DOHH2 (cell line): ENCODE results near the gene PEAR1.

Experiments
- H3F3A ChIP-seq: fragments of 200-600 bp; sonication (generic), shearing (Covaris generic); 2 replicates; pipeline ENCODE4 v1.6.0; 2016; ENCODE audit warnings: antibody characterized with exemption, mild to moderate bottlenecking; ENCODE audit not compliant: control insufficient read depth, insufficient read depth
- H3K27ac ChIP-seq: fragments of 200-600 bp; sonication (generic); 2 replicates; pipeline ENCODE4 v1.5.1; 2014; ENCODE audit warnings: low read depth, mild to moderate bottlenecking, low read length, moderate library complexity
- H3K27me3 ChIP-seq: fragments of 200-600 bp; sonication (generic); 2 replicates; pipeline ENCODE4 v1.6.1; 2014; ENCODE audit warnings: mild to moderate bottlenecking, low read length, mixed read lengths; ENCODE audit not compliant: control insufficient read depth
- H3K36me3 ChIP-seq: fragments of 200-600 bp; sonication (generic); 2 replicates; pipeline ENCODE4 v1.6.1; 2014; ENCODE audit warnings: mild to moderate bottlenecking, low read length, moderate library complexity, mixed read lengths; ENCODE audit not compliant: control insufficient read depth
- H3K4me1 ChIP-seq: fragments of 200-600 bp; sonication (generic); 2 replicates; pipeline ENCODE4 v1.6.1; 2014; ENCODE audit warnings: mild to moderate bottlenecking, low read length, mixed read lengths; ENCODE audit not compliant: control insufficient read depth
- H3K4me2 ChIP-seq: fragments of 200-600 bp; sonication (generic); 2 replicates; pipeline ENCODE4 v1.6.0; 2014; ENCODE audit warnings: mild to moderate bottlenecking, low read length, moderate library complexity
- H3K4me3 ChIP-seq: fragments of 200-600 bp; sonication (generic); 2 replicates; pipeline ENCODE4 v1.5.1; 2014; ENCODE audit warnings: mild to moderate bottlenecking, low read length, mixed read lengths
- H3K79me2 ChIP-seq: fragments of 200-600 bp; sonication (generic); 2 replicates; pipeline ENCODE4 v1.6.1; 2014; ENCODE audit warnings: mild to moderate bottlenecking, low read length, mixed read lengths; ENCODE audit not compliant: control insufficient read depth
- H3K9me2 ChIP-seq: fragments of 200-600 bp; sonication (generic); replicated peaks from 2 replicates; pipeline ENCODE4 v1.6.1; 2014; ENCODE audit warnings: mild to moderate bottlenecking, low read length, mixed read lengths; ENCODE audit not compliant: control insufficient read depth
- H3K9me3 ChIP-seq: fragments of 200-600 bp; sonication (generic); 2 replicates; pipeline ENCODE4 v1.6.1; 2014; ENCODE audit warnings: antibody characterized with exemption, low read length, mixed read lengths; ENCODE audit not compliant: control insufficient read depth, insufficient read depth
- H4K20me1 ChIP-seq: fragments of 200-600 bp; sonication (generic); 2 replicates; pipeline ENCODE4 v1.6.0; 2014; ENCODE audit warnings: low read depth, mild to moderate bottlenecking, antibody characterized with exemption, low read length, moderate library complexity; ENCODE audit not compliant: control insufficient read depth, insufficient read depth
- EZH2phosphoT487 ChIP-seq: fragments of 200-600 bp; sonication (generic); IDR thresholded peaks from 2 replicates; pipeline ENCODE4 v1.6.1; 2017; ENCODE audit warnings: borderline replicate concordance, mild to moderate bottlenecking, antibody characterized with exemption, low read length, moderate library complexity, mixed read lengths
- TF ChIP-seq, protein P1 (sequence below): fragments of 200-600 bp; sonication (generic); IDR thresholded peaks from one replicate; pipeline ENCODE4 v1.5.1; 2014; ENCODE audit warnings: antibody characterized with exemption, mild to moderate bottlenecking, low read depth, low read length; ENCODE audit not compliant: poor library complexity, severe bottlenecking

The PEAR1 gene

DNA sequence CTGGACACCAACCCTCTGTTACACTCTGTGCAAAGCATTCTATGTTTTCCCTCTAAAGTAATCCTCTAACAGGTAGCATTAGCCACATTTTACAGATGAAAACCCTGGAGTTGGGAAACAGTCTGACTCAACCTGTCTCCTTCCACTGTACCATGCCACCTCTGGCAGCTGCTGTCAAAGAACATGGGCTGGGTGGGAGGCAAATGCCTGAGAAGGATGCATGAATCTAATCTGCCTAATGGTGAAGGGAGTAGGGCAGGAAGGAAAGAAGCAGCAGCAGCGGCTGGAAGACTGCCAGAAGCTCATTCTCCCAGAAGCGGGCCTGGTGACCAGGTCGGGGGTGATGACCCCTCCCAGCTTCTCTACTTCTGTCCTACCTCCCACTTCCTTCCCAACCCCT lies 48.7 kb downstream of the PEAR1 start:
- TF ChIP-seq, protein P1, sequence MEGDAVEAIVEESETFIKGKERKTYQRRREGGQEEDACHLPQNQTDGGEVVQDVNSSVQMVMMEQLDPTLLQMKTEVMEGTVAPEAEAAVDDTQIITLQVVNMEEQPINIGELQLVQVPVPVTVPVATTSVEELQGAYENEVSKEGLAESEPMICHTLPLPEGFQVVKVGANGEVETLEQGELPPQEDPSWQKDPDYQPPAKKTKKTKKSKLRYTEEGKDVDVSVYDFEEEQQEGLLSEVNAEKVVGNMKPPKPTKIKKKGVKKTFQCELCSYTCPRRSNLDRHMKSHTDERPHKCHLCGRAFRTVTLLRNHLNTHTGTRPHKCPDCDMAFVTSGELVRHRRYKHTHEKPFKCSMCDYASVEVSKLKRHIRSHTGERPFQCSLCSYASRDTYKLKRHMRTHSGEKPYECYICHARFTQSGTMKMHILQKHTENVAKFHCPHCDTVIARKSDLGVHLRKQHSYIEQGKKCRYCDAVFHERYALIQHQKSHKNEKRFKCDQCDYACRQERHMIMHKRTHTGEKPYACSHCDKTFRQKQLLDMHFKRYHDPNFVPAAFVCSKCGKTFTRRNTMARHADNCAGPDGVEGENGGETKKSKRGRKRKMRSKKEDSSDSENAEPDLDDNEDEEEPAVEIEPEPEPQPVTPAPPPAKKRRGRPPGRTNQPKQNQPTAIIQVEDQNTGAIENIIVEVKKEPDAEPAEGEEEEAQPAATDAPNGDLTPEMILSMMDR, result no peak
- TF ChIP-seq EZH2phosphoT487, result no peak
- Histone ChIP-seq H4K20me1 (no peaks in the 10 kb centered on the region), H3K36me3 (no peaks in the 10 kb centered on the region; the same call in 1 of the 2 replicates), H3K9me2 (no peaks in the 10 kb centered on the region), H3K4me2 (no peak overlapping the region), H3F3A (no peaks in the 10 kb centered on the region), H3K9me3 (no peaks in the 10 kb centered on the region), H3K27ac (no peak overlapping the region), H3K4me1 (no peaks in the 10 kb centered on the region), H3K79me2 (no peaks in the 10 kb centered on the region), H3K27me3 (no peaks in the 10 kb centered on the region), H3K4me3 (no peak overlapping the region)

DNA sequence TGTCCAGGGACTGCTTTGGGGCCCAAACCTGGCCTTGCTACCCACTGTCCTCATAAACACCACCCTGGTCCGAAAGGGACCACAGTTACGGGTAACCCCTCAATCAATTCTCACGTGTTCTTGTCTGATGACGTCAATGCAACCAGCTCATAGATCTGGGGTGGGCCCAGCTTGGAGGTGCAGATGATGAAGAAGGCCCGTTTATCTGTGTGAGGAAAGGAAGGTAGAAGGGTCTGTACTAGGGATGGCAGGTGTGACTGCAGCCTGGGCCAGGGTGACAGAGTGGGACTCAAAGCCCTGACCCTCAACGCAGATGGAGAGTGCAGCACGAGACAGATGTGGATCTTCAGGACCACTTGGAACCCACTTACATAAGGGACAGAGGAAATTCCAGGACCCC lies 49.1 kb downstream of the PEAR1 start:
- H3K79me2 ChIP-seq, result no peaks in the 10 kb centered on the region
- no peaks in the 10 kb centered on the region for H4K20me1 ChIP-seq
- H3K4me2 ChIP-seq, result no peak overlapping the region
- no peaks in the 10 kb centered on the region for H3F3A ChIP-seq
- H3K27me3 ChIP-seq, result no peaks in the 10 kb centered on the region
- no peaks in the 10 kb centered on the region; the same call in 1 of the 2 replicates for H3K36me3 ChIP-seq
- H3K9me3 ChIP-seq, result no peaks in the 10 kb centered on the region
- no peaks in the 10 kb centered on the region for H3K9me2 ChIP-seq
- no peak overlapping the region for H3K27ac ChIP-seq
- H3K4me1 ChIP-seq, result no peaks in the 10 kb centered on the region
- TF ChIP-seq, protein P1, result no peak
- no peak for TF ChIP-seq EZH2phosphoT487
- H3K4me3 ChIP-seq, result no peak overlapping the region

DNA sequence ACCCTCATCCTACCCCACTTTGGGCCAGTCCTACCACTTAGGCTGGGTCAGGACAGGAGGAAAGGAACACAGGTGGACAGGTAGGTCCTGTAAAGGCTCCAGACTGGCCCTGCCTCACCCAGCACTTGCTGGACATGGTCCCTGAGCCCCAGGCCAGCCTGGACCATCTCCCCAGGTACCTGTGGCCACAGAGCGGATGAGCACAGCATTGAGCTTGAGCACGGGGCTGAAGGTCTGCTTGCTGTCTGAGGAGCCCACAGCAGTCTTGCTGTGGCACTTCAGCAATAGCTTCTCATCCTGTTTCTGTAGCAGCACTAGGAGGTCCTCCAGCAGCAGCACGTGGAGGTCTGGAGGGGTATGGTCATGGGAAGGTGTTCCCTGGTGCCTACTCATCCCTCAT lies 50.2 kb downstream of the PEAR1 start:
- no peaks in the 10 kb centered on the region for H3K9me3 ChIP-seq
- no peaks in the 10 kb centered on the region for H3K79me2 ChIP-seq
- no peaks in the 10 kb centered on the region for H4K20me1 ChIP-seq
- TF ChIP-seq, protein P1, result no peak
- no peak for TF ChIP-seq EZH2phosphoT487
- no peaks in the 10 kb centered on the region; the same call in 1 of the 2 replicates for H3K36me3 ChIP-seq
- H3K4me3 ChIP-seq, result no peak overlapping the region
- H3F3A ChIP-seq, result no peaks in the 10 kb centered on the region
- no peaks in the 10 kb centered on the region for H3K27me3 ChIP-seq
- no peak overlapping the region for H3K27ac ChIP-seq
- H3K4me1 ChIP-seq, result no peaks in the 10 kb centered on the region
- H3K9me2 ChIP-seq, result no peaks in the 10 kb centered on the region
- H3K4me2 ChIP-seq, result no peak overlapping the region
